GM18520 (cell line): ENCODE measurements around the gene SH3GL3.

Source experiments
- ATAC-seq: cut with Tn5 transposase; IDR thresholded peaks from one replicate; pipeline ENCODE4 v1.9.1; 2021; ENCODE audit not compliant: unreplicated experiment

Gene SH3GL3

GRCh38 chr15:83462026-83462425 is 14.9 kb downstream of the SH3GL3 start:
- ATAC-seq, result no peak

- no peak for ATAC-seq
These were observed 15.9 kb downstream of the SH3GL3 start for GRCh38 chr15:83462953-83463433.

GRCh38 chr15:83470887-83471286 is 23.7 kb downstream of the SH3GL3 start:
- ATAC-seq, result no peak

GRCh38 chr15:83471307-83471866 is 24.2 kb downstream of the SH3GL3 start:
- no peak for ATAC-seq

GRCh38 chr15:83472151-83472550 is 25.0 kb downstream of the SH3GL3 start:
- ATAC-seq, result no peak

- no peak for ATAC-seq
These were observed 25.7 kb downstream of the SH3GL3 start for GRCh38 chr15:83472797-83473196.

GRCh38 chr15:83474578-83474977 is 27.4 kb downstream of the SH3GL3 start:
- ATAC-seq, result no peak

GRCh38 chr15:83475551-83475950 is 28.4 kb downstream of the SH3GL3 start:
- ATAC-seq, result no peak

GRCh38 chr15:83476066-83476465 is 28.9 kb downstream of the SH3GL3 start:
- no peak for ATAC-seq

- ATAC-seq, result no peak
These were observed 29.6 kb downstream of the SH3GL3 start for GRCh38 chr15:83476708-83477107.

- ATAC-seq, result no peak
These were observed 30.1 kb downstream of the SH3GL3 start for GRCh38 chr15:83477172-83477807.

GRCh38 chr15:83477808-83478537 is 30.8 kb downstream of the SH3GL3 start:
- no peak for ATAC-seq

- ATAC-seq, result no peak
These were observed 36.5 kb downstream of the SH3GL3 start for GRCh38 chr15:83483612-83484011.

GRCh38 chr15:83484636-83485035 is 37.5 kb downstream of the SH3GL3 start:
- no peak for ATAC-seq

GRCh38 chr15:83486363-83486762 is 39.2 kb downstream of the SH3GL3 start:
- ATAC-seq, result no peak

GRCh38 chr15:83487519-83487918 is 40.4 kb downstream of the SH3GL3 start:
- ATAC-seq, result no peak

GRCh38 chr15:83489690-83490089 is 42.5 kb downstream of the SH3GL3 start:
- ATAC-seq, result no peak

- ATAC-seq, result no peak
These were observed 44.3 kb downstream of the SH3GL3 start for GRCh38 chr15:83491486-83491885.

- ATAC-seq, result no peak
These were observed 49.6 kb downstream of the SH3GL3 start for GRCh38 chr15:83496766-83497165.

GRCh38 chr15:83498374-83498773 is 51.2 kb downstream of the SH3GL3 start:
- ATAC-seq, result no peak

GRCh38 chr15:83498801-83499200 is 51.7 kb downstream of the SH3GL3 start:
- ATAC-seq, result no peak

GRCh38 chr15:83499476-83499875 is 52.3 kb downstream of the SH3GL3 start:
- ATAC-seq, result no peak
